GM23248 (cell line): Measurements from ENCODE around the gene TMEM183A.

Source experiments
- EZH2 ChIP-seq: fragments of 200-600 bp; sonication (generic); IDR thresholded peaks from 2 replicates; pipeline ENCODE4 v1.6.1; 2018; ENCODE audit warnings: antibody characterized with exemption, mild to moderate bottlenecking; ENCODE audit not compliant: insufficient read depth, poor library complexity, severe bottlenecking
- EZH2phosphoT487 ChIP-seq: fragments of 200-600 bp; sonication (generic); IDR thresholded peaks from 2 replicates; pipeline ENCODE4 v1.6.1; 2018; ENCODE audit warnings: antibody characterized with exemption, moderate library complexity, mild to moderate bottlenecking, low read depth; ENCODE audit not compliant: insufficient read depth

GRCh38 chr1:202957733-202958543 is 49.2 kb upstream of the TMEM183A start, which contains the start of gene ADIPOR1:
- no peak for TF ChIP-seq EZH2
- no peak for TF ChIP-seq EZH2phosphoT487
